Articular chondrocyte of knee joint (primary cell): Measurements from ENCODE around the gene SASS6. TPM values are rescaled to one million over a fixed set of nuclear protein-coding genes. Genes with fewer than 3 reads are reported as not detected.

ENCODE experiments used
- small RNA-seq: library from RNA; depleted of rRNA; stranded (forward); fragments of <200 nt; gene quantifications from one replicate; pipeline ENCODE3, GENCODE V24; 2012
- total RNA-seq: library from RNA; depleted of rRNA; stranded (reverse); fragments of >200 nt; gene quantifications from 2 replicates; pipeline ENCODE4 v1.2.3, GENCODE V29; 2012

SASS6 gene
- 2.9 and 3.7 TPM in 2 replicates for total RNA-seq

GRCh38 chr1:100132566-100133477 lies at the start of gene SASS6, which contains the start of gene TRMT13:
Gene SASS6, minus strand, starts transcription at chr1:100132930. Its CDS starts 116 bp downstream, at chr1:100132814.
Gene TRMT13, plus strand, starts transcription at chr1:100133163. Its CDS starts 6 bp downstream, at chr1:100133169.

GRCh38 chr1:100178091-100178490 lies 45.4 kb upstream of the SASS6 start, which contains the start of gene LRRC39:
Gene LRRC39, minus strand, starts transcription at chr1:100178256. Its CDS starts 9,740 bp downstream, at chr1:100168516.

Small RNAs within 50 kb of the gene (small RNA-seq; reads per million reads assigned to genes)
- not detected for gene AC093019.1

Other genes with a start within 250 kb of the SASS6 start
- 39.5 and 49.8 TPM in 2 replicates for gene SLC35A3, start 162.9 kb downstream of the SASS6 start, total RNA-seq
- gene TRMT13, start 233 bp upstream of the SASS6 start, total RNA-seq = 18.2 and 21.5 TPM in 2 replicates
- 0.39 and 0.76 TPM in 2 replicates for gene LRRC39, start 45.3 kb upstream of the SASS6 start, total RNA-seq
- 9.5 and 11.6 TPM in 2 replicates for gene DBT, start 116.9 kb upstream of the SASS6 start, total RNA-seq
- gene RTCA, start 133.3 kb upstream of the SASS6 start, total RNA-seq = 36.8 and 41.2 TPM in 2 replicates
- 5.2 and 9.5 TPM in 2 replicates for gene CDC14A, start 219.6 kb upstream of the SASS6 start, total RNA-seq